GM23338 (cell line): ENCODE data around the gene MICALL2. TPM values are rescaled to one million over a fixed set of nuclear protein-coding genes. Genes with fewer than 3 reads are reported as not detected.

Experiments
- CREB1 ChIP-seq: fragments of 250-450 bp; sonication (Bioruptor Pico); IDR thresholded peaks from 2 replicates; pipeline ENCODE4 v1.5.0; 2020; ENCODE audit warnings: low read depth, mild to moderate bottlenecking, moderate library complexity
- JUNB ChIP-seq: IDR thresholded peaks from one replicate; pipeline ENCODE4 v1.6.1; 2016; ENCODE audit warnings: antibody characterized with exemption; ENCODE audit not compliant: unreplicated experiment
- STAT1 ChIP-seq: IDR thresholded peaks from one replicate; pipeline ENCODE4 v1.6.1; 2016; ENCODE audit warnings: antibody characterized with exemption; ENCODE audit not compliant: unreplicated experiment
- ZNF462 ChIP-seq: fragments of 250-450 bp; sonication (Bioruptor Pico); IDR thresholded peaks from 2 replicates; pipeline ENCODE4 v1.5.0; 2020; ENCODE audit warnings: mild to moderate bottlenecking, moderate library complexity
- polyA plus RNA-seq: library from polyadenylated mRNA; unstranded; fragments of >200 nt; fragmentation: Nextera tagmentation; extraction: Ambion mirVana; gene quantifications from 2 replicates; pipeline ENCODE4 v1.2.1, GENCODE V29; 2016
- total RNA-seq: library from RNA; depleted of rRNA; stranded (reverse); fragments of >200 nt; shearing (Covaris generic); gene quantifications from 2 replicates; pipeline ENCODE4 v1.2.3, GENCODE V29; 2014
- TF ChIP-seq, protein P1 (sequence below): IDR thresholded peaks from 2 replicates; pipeline ENCODE4 v1.6.1; 2016; ENCODE audit warnings: antibody characterized with exemption

MICALL2 gene
- total and polyA plus RNA-seq, 2 experiments from 2014 or later, result 7.0 to 13.0 TPM

GRCh38 chr7:1505731-1506550 lies 46.7 kb upstream of the MICALL2 start (continued):
- TF ChIP-seq ZNF462 (CRISPR knock-in tag) (no peak), CREB1 (CRISPR knock-in tag) (no peak), STAT1 (no peak), JUNB (no peak)
- TF ChIP-seq, protein P1, sequence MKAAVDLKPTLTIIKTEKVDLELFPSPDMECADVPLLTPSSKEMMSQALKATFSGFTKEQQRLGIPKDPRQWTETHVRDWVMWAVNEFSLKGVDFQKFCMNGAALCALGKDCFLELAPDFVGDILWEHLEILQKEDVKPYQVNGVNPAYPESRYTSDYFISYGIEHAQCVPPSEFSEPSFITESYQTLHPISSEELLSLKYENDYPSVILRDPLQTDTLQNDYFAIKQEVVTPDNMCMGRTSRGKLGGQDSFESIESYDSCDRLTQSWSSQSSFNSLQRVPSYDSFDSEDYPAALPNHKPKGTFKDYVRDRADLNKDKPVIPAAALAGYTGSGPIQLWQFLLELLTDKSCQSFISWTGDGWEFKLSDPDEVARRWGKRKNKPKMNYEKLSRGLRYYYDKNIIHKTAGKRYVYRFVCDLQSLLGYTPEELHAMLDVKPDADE, result no peak
